KG1 (cell line): ENCODE measurements around the gene MOCS1.

ENCODE experiments used
- DNase-seq: peaks from one replicate; lab custom pipeline; 2025; lab: John Stamatoyannopoulos, UW

MOCS1 gene

GRCh38 chr6:39948199-39948791 lies 14.0 kb upstream of the MOCS1 start:
- no peak for DNase-seq

- DNase-seq, result no peak
These were observed 13.4 kb upstream of the MOCS1 start for GRCh38 chr6:39947611-39948068.

- DNase-seq, result no peak
These were observed 11.4 kb upstream of the MOCS1 start for GRCh38 chr6:39945626-39946025.

- no peak for DNase-seq
These were observed 8.8 kb upstream of the MOCS1 start for GRCh38 chr6:39942903-39943580.

DNA sequence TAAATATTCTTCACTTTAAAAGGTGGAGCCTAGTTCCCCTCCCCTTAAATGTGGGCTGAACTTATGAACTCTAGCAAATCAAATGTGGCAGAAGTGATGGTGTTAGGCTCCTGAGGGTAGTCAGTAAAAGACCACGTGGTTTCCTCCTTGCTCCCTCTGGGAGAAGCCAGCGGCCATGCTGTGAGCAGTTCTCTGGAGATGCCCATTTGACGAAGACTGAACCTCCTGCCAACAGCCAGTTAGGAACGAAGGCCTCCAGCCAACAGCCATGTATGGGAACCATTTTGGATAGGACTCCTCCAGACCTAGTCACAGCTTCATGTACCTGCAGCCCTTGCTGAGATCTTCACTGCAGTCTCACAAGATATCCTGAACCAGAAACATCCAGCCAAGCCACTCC lies 7.6 kb upstream of the MOCS1 start:
- DNase-seq, result no peak

- no peak for DNase-seq
These were observed 6.9 kb upstream of the MOCS1 start for GRCh38 chr6:39941138-39941537.

DNA sequence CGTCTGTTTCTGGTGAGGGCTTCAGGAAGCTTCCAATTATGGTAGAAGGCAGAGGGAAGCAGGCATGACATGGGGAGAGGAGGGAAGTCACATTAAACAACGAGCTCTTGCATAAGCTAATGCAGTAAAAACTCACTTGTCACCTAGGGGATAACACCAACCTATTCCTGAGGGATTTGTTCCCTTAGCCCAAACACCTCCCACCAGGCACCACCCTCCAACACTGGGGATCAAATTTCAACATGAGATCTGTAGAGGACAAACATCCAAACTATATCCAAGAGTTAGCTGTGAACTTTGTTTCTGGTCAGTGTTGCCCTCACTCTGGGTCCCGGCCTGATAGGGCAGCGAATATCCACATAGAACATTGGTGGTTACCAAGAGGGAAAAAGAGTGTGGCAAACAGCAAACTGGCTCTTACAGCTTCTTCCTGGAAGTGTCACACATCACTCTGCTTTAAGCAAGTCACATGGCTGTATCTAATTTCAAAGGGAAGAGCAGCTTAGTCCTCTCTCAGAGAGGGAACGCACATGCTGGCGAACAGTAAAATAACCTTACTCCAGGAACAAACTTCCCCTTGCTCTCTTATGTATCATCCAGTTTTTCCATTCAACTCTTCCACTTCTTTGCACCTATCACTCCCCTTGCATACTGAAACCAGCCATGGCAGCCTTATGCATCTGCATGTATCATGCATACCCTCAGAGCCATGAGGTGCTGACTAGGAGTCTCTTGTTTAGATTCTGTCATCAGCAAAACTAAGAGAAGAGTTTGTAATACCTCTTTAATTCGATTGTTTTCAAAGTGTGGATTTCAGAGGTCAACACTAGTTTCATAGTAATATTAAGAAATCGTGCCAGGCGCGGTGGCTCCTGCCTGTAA lies 4.8 kb upstream of the MOCS1 start:
- DNase-seq, result no peak

DNA sequence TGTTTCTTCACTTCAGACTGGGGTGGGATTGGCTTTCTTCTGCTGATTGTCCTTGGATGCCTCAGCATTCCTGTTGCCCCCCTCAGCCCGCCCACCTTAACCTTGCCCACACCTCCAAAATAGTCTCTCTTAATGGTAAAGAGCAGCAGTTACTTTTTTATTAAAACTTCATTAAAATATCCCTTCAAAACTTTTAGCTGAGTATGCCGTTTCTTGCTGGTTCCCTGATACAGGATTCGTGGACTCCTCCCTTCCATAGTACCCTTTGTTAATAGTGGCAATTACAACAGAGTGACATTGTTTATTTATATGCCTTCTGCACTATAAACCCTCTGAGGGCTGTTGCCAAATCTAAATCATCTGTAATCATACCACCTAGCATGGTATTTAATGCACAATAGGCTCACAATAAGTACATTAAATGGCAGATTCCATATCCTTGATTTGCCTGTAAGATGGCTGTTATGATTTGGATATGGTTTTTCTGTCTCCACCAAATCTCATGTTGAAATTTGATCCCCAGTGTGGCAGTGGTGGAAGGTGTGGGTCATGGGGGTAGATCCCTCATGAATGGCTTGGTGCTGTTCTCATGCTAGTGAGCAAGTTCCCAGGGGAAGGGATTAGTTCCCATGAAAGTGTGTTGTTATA lies 3.5 kb upstream of the MOCS1 start:
- DNase-seq, result no peak

- DNase-seq, result no peak
These were observed 2.6 kb upstream of the MOCS1 start for GRCh38 chr6:39936857-39937256.

DNA sequence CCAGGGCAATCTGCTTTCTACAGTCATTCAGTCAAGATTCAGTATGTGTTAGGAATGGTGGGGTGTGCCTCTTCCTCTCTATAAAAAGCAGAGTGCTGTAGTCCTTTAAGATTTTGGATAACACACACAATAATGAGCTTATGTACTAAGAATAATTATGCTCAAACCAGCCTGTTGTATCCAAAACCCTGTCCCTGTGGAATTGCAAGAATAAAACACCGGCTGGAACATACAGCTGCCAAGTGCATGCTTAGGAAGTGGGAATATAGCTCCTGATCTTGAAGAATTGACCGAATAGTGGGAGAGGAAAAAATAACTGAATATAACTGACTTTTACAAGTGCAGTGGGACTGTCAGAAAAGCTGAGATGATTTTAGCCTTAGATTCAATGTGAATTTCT lies 979 bp upstream of the MOCS1 start:
- DNase-seq, result no peak

DNA sequence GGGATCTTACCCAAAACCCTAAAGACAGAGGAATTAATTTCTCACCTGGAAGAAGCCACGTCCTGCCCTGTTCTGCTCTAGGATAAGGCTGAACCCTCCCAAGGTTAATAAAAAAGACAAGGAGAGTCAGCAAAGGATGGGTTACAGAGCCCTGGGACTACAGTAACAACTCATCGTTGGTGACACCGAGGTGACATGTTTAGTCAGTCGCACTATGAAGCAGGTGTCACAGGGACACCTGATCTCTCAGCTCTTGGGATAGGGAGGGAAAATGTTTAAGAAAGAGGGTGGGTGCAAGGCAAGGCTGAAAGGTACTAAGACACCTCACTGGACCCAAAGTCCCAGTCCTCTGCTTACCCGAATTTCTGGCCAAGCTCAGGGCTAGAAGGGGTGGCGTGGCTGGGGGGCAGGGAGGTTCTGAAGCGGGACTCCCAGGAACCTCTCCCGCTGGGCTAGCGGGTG lies 562 bp downstream of the MOCS1 start:
- DNase-seq, result no peak

DNA sequence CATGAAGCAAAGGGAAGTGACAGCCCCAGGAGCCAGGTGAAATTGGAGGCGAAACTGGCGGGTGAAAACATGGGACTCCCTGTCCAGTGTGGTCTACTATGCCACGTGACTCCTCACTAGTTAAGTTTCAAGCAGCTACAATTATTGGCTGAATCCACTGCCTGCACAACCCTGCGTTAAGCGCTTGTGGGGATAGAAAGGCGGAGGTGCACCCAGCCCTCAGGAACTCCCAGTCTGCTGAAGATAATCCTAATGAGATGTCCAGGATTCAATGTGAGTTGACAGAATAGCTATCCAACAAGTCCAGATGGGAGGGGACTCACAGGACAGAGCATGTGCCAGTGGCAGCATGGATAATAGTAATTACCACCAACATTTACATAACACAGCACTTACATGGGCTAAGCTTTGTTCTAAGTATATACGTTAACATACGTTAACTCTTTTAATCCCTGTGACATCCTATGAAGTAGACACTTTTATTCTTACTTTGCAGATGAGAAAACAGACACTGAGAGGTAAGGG lies 1.8 kb downstream of the MOCS1 start:
- no peak for DNase-seq

DNA sequence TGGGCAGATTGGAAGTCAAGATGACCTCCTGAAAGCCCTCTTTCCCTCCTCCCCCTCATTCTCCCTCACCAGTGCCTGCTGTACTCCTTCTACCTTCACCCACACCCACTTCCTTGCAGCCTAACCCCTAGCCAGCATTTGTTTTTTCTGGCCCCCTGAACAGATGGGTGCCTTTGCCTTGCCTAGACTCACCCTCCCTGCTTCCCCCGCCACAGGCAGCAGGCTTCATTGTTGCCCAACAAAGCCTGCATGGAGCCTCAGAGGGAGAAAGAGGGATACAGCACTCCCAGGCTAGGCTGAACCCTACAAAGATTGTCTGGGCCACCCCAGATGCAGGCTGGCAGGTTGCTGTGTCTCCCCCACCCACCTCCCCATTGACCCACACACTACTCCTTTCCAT lies 2.7 kb downstream of the MOCS1 start:
- DNase-seq, result no peak

GRCh38 chr6:39930540-39930939 lies 3.7 kb downstream of the MOCS1 start:
- no peak for DNase-seq

GRCh38 chr6:39929733-39930461 lies 4.4 kb downstream of the MOCS1 start:
- no peak for DNase-seq

DNA sequence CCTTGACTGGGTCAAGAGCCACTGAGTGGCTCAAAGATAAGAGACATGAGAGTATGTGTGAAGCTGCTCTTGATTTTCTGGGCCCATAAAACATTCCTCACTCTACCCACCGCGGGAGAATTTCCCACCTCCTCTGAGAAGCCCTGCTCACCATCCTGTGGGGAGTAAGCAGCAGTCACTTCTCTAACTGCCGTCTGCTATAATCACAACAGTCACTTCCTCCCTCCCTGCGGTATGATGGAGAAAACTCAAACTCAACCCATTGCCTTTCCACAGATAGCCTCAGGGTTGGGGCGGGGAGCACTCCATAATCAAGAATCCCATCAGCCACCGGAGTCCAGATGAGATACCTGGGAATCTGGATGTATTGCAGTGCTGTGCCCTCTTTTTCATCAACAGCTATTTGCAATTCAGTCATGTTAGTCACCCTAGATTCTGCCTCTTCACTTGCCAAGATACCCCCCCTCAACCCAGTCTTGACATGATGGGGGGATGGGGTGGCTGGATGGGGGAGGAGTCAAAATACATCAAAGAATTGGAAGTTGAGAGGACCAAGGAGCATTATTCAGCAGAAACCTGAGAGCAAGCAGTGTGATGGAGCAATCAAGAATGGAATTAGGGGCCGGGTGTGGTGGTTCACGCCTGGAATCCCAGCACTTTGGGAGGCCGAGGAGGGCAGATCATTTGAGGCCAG lies 5.1 kb downstream of the MOCS1 start:
- DNase-seq, result no peak

GRCh38 chr6:39927159-39927558 lies 7.1 kb downstream of the MOCS1 start:
- DNase-seq, result no peak

DNA sequence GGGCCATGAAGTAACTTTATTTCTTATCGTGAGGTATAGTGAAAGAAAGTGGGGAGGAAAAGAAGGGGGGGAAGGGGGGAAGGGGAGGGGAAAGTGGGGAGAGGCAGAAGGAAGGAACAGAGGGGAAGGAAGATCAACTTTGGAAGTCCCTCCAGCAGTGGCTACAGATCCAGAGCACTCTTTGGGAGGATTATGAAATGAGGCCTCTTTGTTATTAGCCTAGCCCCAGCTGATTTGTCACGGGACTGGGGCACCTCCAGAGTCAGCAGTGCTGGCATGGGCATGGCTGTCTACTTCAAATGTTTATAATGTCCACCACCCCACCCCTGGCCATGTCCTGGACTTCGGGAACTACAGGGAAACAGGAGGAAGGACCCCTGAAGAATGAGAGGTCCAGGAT lies 7.6 kb downstream of the MOCS1 start:
- no peak for DNase-seq

- DNase-seq, result no peak
These were observed 8.4 kb downstream of the MOCS1 start for GRCh38 chr6:39925931-39926290.

DNA sequence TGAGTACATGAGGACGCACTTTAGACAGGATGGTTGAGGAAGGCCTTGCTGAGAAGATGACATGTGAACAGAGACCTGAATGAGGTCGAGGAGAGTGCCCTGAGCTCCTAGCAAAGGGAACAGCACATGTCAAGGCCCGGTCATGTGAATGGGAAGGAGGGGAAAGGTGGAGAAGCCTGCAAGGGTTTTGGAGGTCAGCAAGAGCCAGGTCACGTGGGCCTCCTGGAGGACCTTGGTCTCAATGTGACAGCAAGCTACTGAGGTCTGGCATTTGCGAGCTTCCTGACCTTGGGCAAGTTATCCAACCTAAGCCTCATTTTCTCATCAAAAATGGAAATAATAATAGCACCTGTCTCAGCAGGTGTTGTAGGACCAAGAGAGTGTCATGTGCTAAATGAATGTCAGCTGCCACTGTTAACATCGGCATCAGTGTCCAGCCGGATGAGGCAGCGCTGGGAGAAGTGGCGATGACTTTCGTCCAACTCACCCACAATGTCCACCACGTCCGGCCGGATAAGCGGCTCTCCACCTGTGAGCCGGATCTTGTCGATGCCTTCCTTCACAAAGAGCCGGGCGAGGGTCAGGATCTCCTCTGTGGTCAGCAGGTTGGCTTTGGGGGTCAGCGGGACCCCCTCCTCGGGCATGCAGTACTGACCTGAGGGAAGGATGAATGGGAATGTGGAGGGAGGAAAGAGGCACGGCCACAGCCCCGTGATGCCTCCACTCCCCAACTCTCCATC lies 8.9 kb downstream of the MOCS1 start:
- DNase-seq, result no peak
